PC-9 (cell line): ENCODE results near the gene RPL39L.

Experiments
- CTCF ChIP-seq: fragments of 200-600 bp; sonication (generic); conservative IDR thresholded peaks from 2 replicates; pipeline ENCODE4 v1.6.1; 2017; ENCODE audit warnings: mixed run types, antibody characterized with exemption, mild to moderate bottlenecking, moderate library complexity
- EZH2 ChIP-seq: fragments of 200-600 bp; sonication (generic); IDR thresholded peaks from 2 replicates; pipeline ENCODE4 v1.8.0; 2017; ENCODE audit warnings: antibody characterized with exemption, low read depth

- TF ChIP-seq CTCF (no peak), EZH2 (no peak)
Measured at GRCh38 chr3:187104342-187104741, 35.0 kb downstream of the RPL39L start.
